Upper lobe of left lung (tissue), 6 donors: ENCODE measurements around the gene CXCL6. TPM values are rescaled to one million over a fixed set of nuclear protein-coding genes. Genes with fewer than 3 reads are reported as not detected.
A peak's percentile ranks its signal among the peaks of the same experiment; 100 is the strongest.

Experiments used
- ATAC-seq, 2 donors: fragments of 200-7000 bp; cut with Tn5 transposase; one replicate each; pipeline ENCODE4 v1.9.1; 2022; ENCODE audit warnings: mild to moderate bottlenecking in 2 of 2, moderate library complexity in 2 of 2; ENCODE audit not compliant: low FRiP score in 2 of 2
- DNase-seq, 2 donors: peaks; one replicate each; pipeline ENCODE4 v3.0.0-alpha.2; 2019 to 2020
- H3K27ac ChIP-seq, 4 donors: fragments of 200-600 bp; sonication (generic); one replicate each; pipeline ENCODE4 v1.5.1; 2016 to 2019
- H3K27me3 ChIP-seq, 4 donors: fragments of 200-600 bp; sonication (generic); one replicate each; pipeline ENCODE4 v1.5.1; 2017 to 2019
- H3K36me3 ChIP-seq, 4 donors: fragments of 200-600 bp; sonication (generic); one replicate each; pipeline ENCODE4 v1.5.1; 2016 to 2019
- H3K4me1 ChIP-seq, 4 donors: fragments of 200-600 bp; sonication (generic); one replicate each; pipeline ENCODE4 v1.5.1; 2018 to 2019
- H3K4me3 ChIP-seq, 4 donors: fragments of 200-600 bp; sonication (generic); one replicate each; pipeline ENCODE4 v1.5.1; 2017 to 2019; ENCODE audit warnings: mild to moderate bottlenecking in 2 of 4, moderate library complexity in 1 of 4
- H3K9me3 ChIP-seq, 4 donors: fragments of 200-600 bp; sonication (generic); one replicate each; pipeline ENCODE4 v1.5.1; 2018 to 2019
- EP300 ChIP-seq, 4 donors: sonication (generic); formaldehyde crosslinking; IDR thresholded peaks; one replicate each; pipeline ENCODE4 v1.5.1; 2017; ENCODE audit warnings: antibody characterized with exemption in 4 of 4, control low read depth in 2 of 4
- POLR2A ChIP-seq, 4 donors: fragments of 450-650 bp; IDR thresholded peaks; one replicate each; pipeline ENCODE4 v1.5.1; 2016 to 2017; ENCODE audit warnings: antibody characterized with exemption in 4 of 4, mild to moderate bottlenecking in 2 of 4
- POLR2AphosphoS5 ChIP-seq, 2 donors: sonication (generic); formaldehyde crosslinking; IDR thresholded peaks; one replicate each; pipeline ENCODE4 v1.5.1; 2017; ENCODE audit warnings: antibody characterized with exemption in 2 of 2
- WGBS, 2 donors: methylation state at CpG; one replicate each; pipeline ENCODE4 v1.1.5; 2017 to 2018; 5-methylcytosine and 5-hydroxymethylcytosine counted together
- total RNA-seq, 6 donors: library from RNA; depleted of rRNA in 4 of 6; stranded (reverse); fragments of >200 nt in 4 of 6; gene quantifications; one replicate each; pipeline versions ENCODE4 v1.1.0 to v1.2.1, GENCODE V29; 2016 to 2021
- TF ChIP-seq, protein P1 (sequence below), 6 experiments: fragments of 450-650 bp in 4 of 6; fragments of 200-600 bp in 2 of 6; sonication (generic) in 2 of 6; IDR thresholded peaks; one replicate each; pipeline ENCODE4 v1.5.1; 2016 to 2019; ENCODE audit warnings: antibody characterized with exemption in 6 of 6
- donor health status: DM: no; HTN: no; CAD: no; lungs with moderate emphysema.
- donor health status: DM: no; HTN: yes; CAD: no; lungs with severe emphysema.

CXCL6 gene
- 10 to 100 TPM in 1 of 6 donors, 1 to 10 TPM in 1, under 1 TPM in 3, not detected in 1; 0.29 to 19.7 (median 0.71) TPM for total RNA-seq

DNA sequence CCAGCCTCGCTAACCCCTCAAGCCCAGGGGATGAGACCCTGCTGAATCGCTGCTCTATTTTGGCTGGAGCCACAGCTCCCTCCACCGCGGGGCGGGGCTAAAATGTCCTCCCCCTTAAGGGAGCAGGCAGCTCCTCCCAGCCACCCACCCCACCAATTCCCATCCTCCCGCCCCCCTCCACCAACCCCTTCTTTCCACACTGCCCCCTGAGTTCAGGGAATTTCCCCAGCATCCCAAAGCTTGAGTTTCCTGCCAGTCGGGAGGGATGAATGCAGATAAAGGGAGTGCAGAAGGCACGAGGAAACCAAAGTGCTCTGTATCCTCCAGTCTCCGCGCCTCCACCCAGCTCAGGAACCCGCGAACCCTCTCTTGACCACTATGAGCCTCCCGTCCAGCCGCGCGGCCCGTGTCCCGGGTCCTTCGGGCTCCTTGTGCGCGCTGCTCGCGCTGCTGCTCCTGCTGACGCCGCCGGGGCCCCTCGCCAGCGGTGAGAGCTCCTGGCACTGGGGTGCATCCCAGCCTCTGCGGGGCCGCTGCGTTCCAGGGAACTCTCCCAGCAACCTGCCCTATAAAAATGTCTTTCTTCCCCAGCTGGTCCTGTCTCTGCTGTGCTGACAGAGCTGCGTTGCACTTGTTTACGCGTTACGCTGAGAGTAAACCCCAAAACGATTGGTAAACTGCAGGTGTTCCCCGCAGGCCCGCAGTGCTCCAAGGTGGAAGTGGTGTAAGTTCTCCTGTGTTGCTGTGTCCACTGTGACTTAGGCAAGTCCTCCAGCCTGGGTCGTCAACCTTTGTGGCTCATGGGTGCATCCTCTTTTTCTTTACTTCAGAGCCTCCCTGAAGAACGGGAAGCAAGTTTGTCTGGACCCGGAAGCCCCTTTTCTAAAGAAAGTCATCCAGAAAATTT lies at the start of gene CXCL6:
Gene CXCL6 (plus strand): TSS at position 306 of the 907 bp plus-strand sequence. CDS start 73 bp downstream, at position 379.
- Histone ChIP-seq H3K9me3 (no peaks in the 10 kb centered on the region), H3K4me1 (peaks cover 0 to 10% (median 9%) of the 10 kb centered on the region in 4 donors), H3K4me3 (peak within 1 kb of the TSS; percentile 23 to 41 (median 31)), H3K27me3 (peaks cover 0 to 1% (median 0%) of the 10 kb centered on the region in 4 donors), H3K36me3 (no peaks in the 10 kb centered on the region), H3K27ac (peak within 1 kb of the TSS in 3 of 4 donors; percentile 42 to 80 (median 58))
- TF ChIP-seq EP300 (IDR thresholded peaks at IDR 0.05) (no peak), POLR2AphosphoS5 (IDR thresholded peaks at IDR 0.05) (no peak), POLR2A (IDR thresholded peaks at IDR 0.05) (no peak)
- TF ChIP-seq, protein P1, sequence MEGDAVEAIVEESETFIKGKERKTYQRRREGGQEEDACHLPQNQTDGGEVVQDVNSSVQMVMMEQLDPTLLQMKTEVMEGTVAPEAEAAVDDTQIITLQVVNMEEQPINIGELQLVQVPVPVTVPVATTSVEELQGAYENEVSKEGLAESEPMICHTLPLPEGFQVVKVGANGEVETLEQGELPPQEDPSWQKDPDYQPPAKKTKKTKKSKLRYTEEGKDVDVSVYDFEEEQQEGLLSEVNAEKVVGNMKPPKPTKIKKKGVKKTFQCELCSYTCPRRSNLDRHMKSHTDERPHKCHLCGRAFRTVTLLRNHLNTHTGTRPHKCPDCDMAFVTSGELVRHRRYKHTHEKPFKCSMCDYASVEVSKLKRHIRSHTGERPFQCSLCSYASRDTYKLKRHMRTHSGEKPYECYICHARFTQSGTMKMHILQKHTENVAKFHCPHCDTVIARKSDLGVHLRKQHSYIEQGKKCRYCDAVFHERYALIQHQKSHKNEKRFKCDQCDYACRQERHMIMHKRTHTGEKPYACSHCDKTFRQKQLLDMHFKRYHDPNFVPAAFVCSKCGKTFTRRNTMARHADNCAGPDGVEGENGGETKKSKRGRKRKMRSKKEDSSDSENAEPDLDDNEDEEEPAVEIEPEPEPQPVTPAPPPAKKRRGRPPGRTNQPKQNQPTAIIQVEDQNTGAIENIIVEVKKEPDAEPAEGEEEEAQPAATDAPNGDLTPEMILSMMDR (IDR thresholded peaks at IDR 0.05) = no peak
- DNase-seq (peak; percentile 75 to 90), ATAC-seq (peak; percentile 73 to 88)
- WGBS, 2 donors = 8 to 9% methylated on average over 27 to 40 of the region's 41 CpGs

DNA sequence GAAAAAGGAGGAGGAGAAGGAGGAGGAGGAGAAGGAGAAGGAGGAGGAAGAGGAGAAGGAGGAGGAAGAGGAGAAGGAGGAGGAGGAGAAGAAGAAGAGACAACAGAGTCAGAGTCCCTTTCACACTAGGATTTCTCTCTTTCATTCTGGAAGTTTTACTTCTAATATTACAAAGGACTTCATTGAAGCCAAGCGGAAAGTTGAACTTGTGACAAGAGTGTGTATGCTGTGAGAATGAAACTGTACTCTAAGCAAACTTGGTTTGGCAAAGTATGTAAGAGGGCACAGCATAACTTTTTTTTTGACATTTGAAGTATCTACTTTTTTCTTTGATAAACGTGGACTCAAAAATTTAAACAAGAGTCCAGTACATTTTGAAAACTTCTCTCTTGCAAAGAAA lies 48.1 kb upstream of the CXCL6 start:
- no peak for ATAC-seq

DNA sequence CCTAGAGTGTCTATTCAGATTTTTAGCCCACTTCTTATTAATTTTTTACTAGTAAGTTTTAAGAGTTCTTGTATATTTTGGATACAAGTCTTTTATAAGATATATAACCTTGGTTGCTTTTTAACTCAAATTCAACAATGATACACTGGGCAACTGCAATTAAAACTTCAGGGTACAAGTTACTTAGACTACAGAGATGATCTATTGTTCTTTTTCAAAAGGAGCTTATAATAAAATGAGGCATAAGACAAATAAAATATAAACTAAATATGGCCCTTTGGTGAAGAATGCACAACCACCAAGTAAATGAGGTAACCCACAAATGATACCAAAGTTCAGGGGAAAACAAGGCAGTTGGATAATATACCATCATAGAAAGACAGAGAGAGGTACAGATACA lies 37.6 kb upstream of the CXCL6 start:
- no peak for ATAC-seq
- Histone ChIP-seq H3K4me1 (no peaks in the 10 kb centered on the region), H3K9me3 (no peaks in the 10 kb centered on the region), H3K36me3 (no peaks in the 10 kb centered on the region), H3K27ac (no peak overlapping the region), H3K27me3 (no peaks in the 10 kb centered on the region), H3K4me3 (no peak overlapping the region)
- TF ChIP-seq EP300 (IDR thresholded peaks at IDR 0.05) (no peak), POLR2AphosphoS5 (IDR thresholded peaks at IDR 0.05) (no peak), POLR2A (IDR thresholded peaks at IDR 0.05) (no peak)
- TF ChIP-seq, protein P1 (IDR thresholded peaks at IDR 0.05) = no peak
- no peak for DNase-seq

More for the DNA sequence above, 48.1 kb upstream of the CXCL6 start:
- Histone ChIP-seq H3K27ac (no peak overlapping the region), H3K4me1 (no peaks in the 10 kb centered on the region), H3K36me3 (no peaks in the 10 kb centered on the region), H3K4me3 (no peak overlapping the region), H3K9me3 (no peaks in the 10 kb centered on the region), H3K27me3 (no peaks in the 10 kb centered on the region)
- TF ChIP-seq, protein P1 (IDR thresholded peaks at IDR 0.05) = no peak
- no peak for TF ChIP-seq POLR2AphosphoS5 (IDR thresholded peaks at IDR 0.05)
- no peak for TF ChIP-seq POLR2A (IDR thresholded peaks at IDR 0.05)
- TF ChIP-seq EP300 (IDR thresholded peaks at IDR 0.05) = no peak
- no peak for DNase-seq
- 61 to 63% methylated on average over 2 of the region's 2 CpGs for WGBS, 2 donors

DNA sequence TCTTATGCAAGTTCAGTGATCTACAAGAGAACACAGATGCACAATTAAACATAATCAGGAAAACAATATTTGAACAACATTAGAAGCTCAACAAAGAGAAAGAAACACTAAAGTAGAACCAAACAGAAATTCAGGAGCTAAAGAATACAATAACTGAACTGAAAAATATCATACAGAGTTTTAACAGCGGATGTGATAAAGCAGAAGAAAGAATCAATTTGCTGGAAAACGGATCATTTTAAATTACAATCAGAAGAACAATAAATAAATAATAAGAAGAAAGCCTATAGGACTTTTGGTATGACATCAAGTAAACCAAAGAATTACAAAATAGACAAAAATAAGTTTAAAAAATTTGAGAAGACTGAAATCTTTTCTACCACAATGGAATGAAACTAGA lies 36.3 kb upstream of the CXCL6 start:
- 89 to 92% methylated on average over 2 of the region's 2 CpGs for WGBS, 2 donors
- no peak overlapping the region for H3K27ac ChIP-seq
- H3K27me3 ChIP-seq = no peaks in the 10 kb centered on the region
- H3K4me1 ChIP-seq = no peaks in the 10 kb centered on the region
- TF ChIP-seq EP300 (IDR thresholded peaks at IDR 0.05) (no peak), POLR2A (IDR thresholded peaks at IDR 0.05) (no peak), POLR2AphosphoS5 (IDR thresholded peaks at IDR 0.05) (no peak)
- TF ChIP-seq, protein P1 (IDR thresholded peaks at IDR 0.05) = no peak
- H3K9me3 ChIP-seq = no peaks in the 10 kb centered on the region
- no peak for DNase-seq
- H3K36me3 ChIP-seq = no peaks in the 10 kb centered on the region
- H3K4me3 ChIP-seq = no peak overlapping the region
- ATAC-seq = no peak
